Gastrocnemius medialis (tissue), 4 donors: ENCODE measurements around the gene SEC24C. TPM values are rescaled to one million over a fixed set of nuclear protein-coding genes. Genes with fewer than 3 reads are reported as not detected.

Experiments used
- ATAC-seq, 2 donors: fragments of 150-250 bp; one replicate each; pipeline ENCODE4 v1.9.1; 2016
- DNase-seq, 2 donors: peaks; one replicate each; pipeline ENCODE4 v3.0.0-alpha.2; 2019
- H3K27ac ChIP-seq, 4 donors: fragments of 200-600 bp; sonication (generic); 1 replicate in 1 of 4; 2 replicates in 3 of 4; pipeline ENCODE4 v1.5.1; 2016 to 2018; ENCODE audit warnings: mild to moderate bottlenecking in 2 of 4, moderate library complexity in 1 of 4
- H3K27me3 ChIP-seq, 3 donors: fragments of 200-600 bp; sonication (generic) in 2 of 3; 1 replicate in 1 of 3; 2 replicates in 2 of 3; pipeline versions ENCODE4 v1.5.1 to v1.6.0; 2016 to 2019; ENCODE audit warnings: mild to moderate bottlenecking in 1 of 3, moderate library complexity in 1 of 3
- H3K36me3 ChIP-seq, 2 donors: fragments of 200-600 bp; sonication (generic) in 1 of 2; one replicate each; pipeline ENCODE4 v1.5.1; 2017 to 2018
- H3K4me1 ChIP-seq, 2 donors: fragments of 200-600 bp; sonication (generic) in 1 of 2; one replicate each; pipeline ENCODE4 v1.5.1; 2016 to 2017; ENCODE audit warnings: mild to moderate bottlenecking in 2 of 2
- H3K4me3 ChIP-seq, 4 donors: fragments of 200-600 bp; sonication (generic) in 3 of 4; 1 replicate in 1 of 4; 2 replicates in 3 of 4; pipeline ENCODE4 v1.5.1; 2016 to 2019; ENCODE audit warnings: mild to moderate bottlenecking in 2 of 4
- H3K9me3 ChIP-seq, 3 donors: fragments of 200-600 bp; sonication (generic) in 2 of 3; 1 replicate in 1 of 3; 2 replicates in 2 of 3; pipeline ENCODE4 v1.5.1; 2016 to 2019
- POLR2A ChIP-seq, 2 donors: fragments of 450-650 bp; IDR thresholded peaks; one replicate each; pipeline ENCODE4 v1.6.1; 2017; ENCODE audit warnings: antibody characterized with exemption in 2 of 2, mild to moderate bottlenecking in 2 of 2, moderate library complexity in 2 of 2
- in situ Hi-C, 4 donors: fragments of 200-750 bp; cut with MboI; loops; one replicate each; pipeline versions ENCODE4 v1.15.0 to v1.8.0; 2017; ENCODE audit warnings: low sequenced_read_pairs in 4 of 4
- intact Hi-C: fragments of 100-400 bp; cut with DNase I; formaldehyde crosslinking; loops from one replicate; pipeline ENCODE4 v1.15.1; 2023; ENCODE audit warnings: low total_unique reads
- total RNA-seq, 4 donors: library from RNA; depleted of rRNA; stranded (reverse); fragments of >200 nt; gene quantifications; one replicate each; pipeline versions ENCODE4 v1.1.0 to v1.2.3, GENCODE V29; 2016
- TF ChIP-seq, protein P1 (sequence below), 5 experiments: fragments of 450-650 bp in 3 of 5; fragments of 200-600 bp in 2 of 5; sonication (generic) in 2 of 5; IDR thresholded peaks in 4 of 5; conservative IDR thresholded peaks in 1 of 5; 1 replicate in 4 of 5; 2 replicates in 1 of 5; pipeline ENCODE4 v1.5.1; 2016 to 2019; ENCODE audit warnings: antibody characterized with exemption in 5 of 5, mild to moderate bottlenecking in 3 of 5, moderate library complexity in 3 of 5

The SEC24C gene
- total RNA-seq, 4 donors from 2014 or later, result 43.6 to 90.5 (median 69.6) TPM

- in situ Hi-C loops, result loop anchor here in 1 of 4 donors (25.0 kb wide), 1 partner anchor 234 kb away; no protein-coding TSS in a partner anchor
- Histone ChIP-seq H3K36me3 (peaks cover 0 to 60% of the 10 kb centered on the region in 2 donors), H3K4me1 (peaks cover 29 to 33% of the 10 kb centered on the region in 2 donors), H3K4me3 (peak overlapping the region; percentile 81 to 98 (median 89)), H3K9me3 (no peaks in the 10 kb centered on the region), H3K27me3 (no peaks in the 10 kb centered on the region), H3K27ac (peak overlapping the region; percentile 94 to 99 (median 98))
- DNase-seq (peak in 1 of 2 donors; percentile 83), ATAC-seq (peak; percentile 2 to 76)
- intact Hi-C loops, result loop anchor here (1.0 to 2.0 kb wide), 2 partner anchors 39 to 116 kb away; partner anchors contain the start of genes NDST2 and SYNPO2L
- no peak for TF ChIP-seq POLR2A (IDR thresholded peaks at IDR 0.05)
- TF ChIP-seq, protein P1, sequence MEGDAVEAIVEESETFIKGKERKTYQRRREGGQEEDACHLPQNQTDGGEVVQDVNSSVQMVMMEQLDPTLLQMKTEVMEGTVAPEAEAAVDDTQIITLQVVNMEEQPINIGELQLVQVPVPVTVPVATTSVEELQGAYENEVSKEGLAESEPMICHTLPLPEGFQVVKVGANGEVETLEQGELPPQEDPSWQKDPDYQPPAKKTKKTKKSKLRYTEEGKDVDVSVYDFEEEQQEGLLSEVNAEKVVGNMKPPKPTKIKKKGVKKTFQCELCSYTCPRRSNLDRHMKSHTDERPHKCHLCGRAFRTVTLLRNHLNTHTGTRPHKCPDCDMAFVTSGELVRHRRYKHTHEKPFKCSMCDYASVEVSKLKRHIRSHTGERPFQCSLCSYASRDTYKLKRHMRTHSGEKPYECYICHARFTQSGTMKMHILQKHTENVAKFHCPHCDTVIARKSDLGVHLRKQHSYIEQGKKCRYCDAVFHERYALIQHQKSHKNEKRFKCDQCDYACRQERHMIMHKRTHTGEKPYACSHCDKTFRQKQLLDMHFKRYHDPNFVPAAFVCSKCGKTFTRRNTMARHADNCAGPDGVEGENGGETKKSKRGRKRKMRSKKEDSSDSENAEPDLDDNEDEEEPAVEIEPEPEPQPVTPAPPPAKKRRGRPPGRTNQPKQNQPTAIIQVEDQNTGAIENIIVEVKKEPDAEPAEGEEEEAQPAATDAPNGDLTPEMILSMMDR (IDR thresholded peaks at IDR 0.05 in 4 of 5, conservative IDR thresholded peaks at IDR 0.05 in 1 of 5), result no peak
These were observed 27.6 kb downstream of the SEC24C start for GRCh38 chr10:73771722-73772280.

DNA sequence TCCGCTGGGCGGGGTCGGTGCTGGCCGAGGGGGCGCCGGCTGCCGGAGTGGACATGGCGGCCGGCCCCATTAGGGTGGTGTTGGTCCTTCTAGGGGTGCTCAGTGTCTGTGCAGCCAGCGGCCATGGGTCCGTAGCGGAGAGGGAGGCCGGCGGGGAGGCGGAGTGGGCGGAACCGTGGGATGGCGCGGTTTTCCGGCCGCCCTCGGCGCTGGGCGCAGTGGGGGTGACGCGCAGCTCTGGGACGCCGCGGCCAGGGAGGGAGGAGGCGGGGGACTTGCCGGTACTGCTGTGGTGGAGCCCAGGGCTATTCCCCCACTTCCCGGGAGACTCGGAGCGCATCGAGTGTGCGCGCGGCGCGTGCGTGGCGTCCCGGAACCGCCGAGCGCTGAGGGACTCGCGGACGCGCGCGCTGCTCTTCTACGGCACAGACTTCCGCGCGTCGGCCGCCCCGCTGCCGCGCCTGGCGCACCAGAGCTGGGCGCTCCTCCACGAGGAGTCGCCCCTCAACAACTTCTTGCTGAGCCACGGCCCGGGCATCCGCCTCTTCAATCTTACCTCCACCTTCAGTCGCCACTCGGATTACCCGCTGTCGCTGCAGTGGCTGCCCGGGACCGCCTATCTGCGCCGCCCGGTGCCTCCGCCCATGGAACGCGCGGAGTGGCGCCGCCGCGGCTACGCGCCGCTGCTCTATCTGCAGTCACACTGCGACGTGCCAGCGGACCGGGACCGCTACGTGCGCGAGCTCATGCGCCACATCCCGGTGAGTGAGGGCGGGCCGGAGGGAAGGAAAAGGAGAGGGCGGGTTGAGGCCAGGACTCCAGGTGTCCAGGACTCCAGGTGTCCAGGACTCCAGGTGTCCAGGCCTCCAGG lies 28.3 kb downstream of the SEC24C start:
- intact Hi-C loops, result loop anchor here (1.0 to 2.0 kb wide), 2 partner anchors 38 to 116 kb away; partner anchors contain the start of genes NDST2 and SYNPO2L
- Histone ChIP-seq H3K27ac (peak overlapping the region; percentile 94 to 99 (median 98)), H3K9me3 (no peaks in the 10 kb centered on the region), H3K4me3 (peak overlapping the region; percentile 81 to 98 (median 89)), H3K36me3 (peaks cover 0 to 53% of the 10 kb centered on the region in 2 donors), H3K4me1 (peaks cover 29 to 33% of the 10 kb centered on the region in 2 donors), H3K27me3 (no peaks in the 10 kb centered on the region)
- peak; percentile 77 to 80 for ATAC-seq
- in situ Hi-C loops, result loop anchor here in 1 of 4 donors (25.0 kb wide), 1 partner anchor 235 kb away; no protein-coding TSS in a partner anchor
- TF ChIP-seq, protein P1 (IDR thresholded peaks at IDR 0.05 in 4 of 5, conservative IDR thresholded peaks at IDR 0.05 in 1 of 5), result peak in 4 of 5 experiments; percentile 9 to 45 (median 21)
- peak; percentile 83 to 91 for TF ChIP-seq POLR2A (IDR thresholded peaks at IDR 0.05)
- peak; percentile 72 to 87 for DNase-seq

DNA sequence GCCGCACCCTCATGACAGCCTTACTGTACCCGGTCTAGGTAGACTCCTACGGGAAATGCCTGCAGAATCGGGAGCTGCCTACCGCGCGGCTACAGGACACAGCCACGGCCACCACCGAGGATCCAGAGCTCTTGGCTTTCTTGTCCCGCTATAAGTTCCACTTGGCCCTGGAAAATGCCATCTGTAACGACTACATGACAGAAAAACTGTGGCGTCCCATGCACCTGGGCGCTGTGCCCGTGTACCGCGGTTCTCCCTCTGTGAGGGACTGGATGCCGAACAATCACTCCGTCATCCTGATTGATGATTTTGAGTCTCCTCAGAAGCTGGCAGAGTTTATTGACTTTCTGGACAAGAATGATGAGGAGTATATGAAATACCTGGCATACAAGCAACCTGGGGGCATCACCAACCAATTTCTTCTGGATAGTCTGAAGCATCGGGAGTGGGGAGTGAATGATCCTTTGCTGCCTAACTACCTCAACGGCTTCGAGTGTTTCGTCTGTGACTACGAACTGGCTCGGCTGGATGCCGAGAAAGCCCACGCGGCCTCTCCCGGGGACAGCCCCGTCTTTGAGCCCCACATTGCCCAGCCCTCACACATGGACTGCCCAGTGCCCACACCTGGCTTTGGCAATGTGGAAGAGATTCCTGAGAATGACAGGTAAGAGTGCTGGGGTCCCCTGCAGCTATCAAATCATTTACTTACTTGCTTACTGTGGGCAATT lies 29.1 kb downstream of the SEC24C start:
- DNase-seq (no peak), ATAC-seq (no peak)
- Histone ChIP-seq H3K4me1 (peaks cover 29 to 33% of the 10 kb centered on the region in 2 donors), H3K27me3 (no peaks in the 10 kb centered on the region), H3K27ac (peak overlapping the region; percentile 94 to 99 (median 98)), H3K4me3 (peak overlapping the region; percentile 81 to 98 (median 89)), H3K36me3 (peaks cover 0 to 45% of the 10 kb centered on the region in 2 donors), H3K9me3 (no peaks in the 10 kb centered on the region)
- intact Hi-C loops (loop anchor here (2.0 kb wide), 1 partner anchor 37 kb away; the partner anchor contains the start of gene NDST2), in situ Hi-C loops (loop anchor here in 1 of 4 donors (25.0 kb wide), 1 partner anchor 236 kb away; no protein-coding TSS in a partner anchor)
- TF ChIP-seq, protein P1 (IDR thresholded peaks at IDR 0.05 in 4 of 5, conservative IDR thresholded peaks at IDR 0.05 in 1 of 5), result peak in 1 of 5 experiments; percentile 0
- no peak for TF ChIP-seq POLR2A (IDR thresholded peaks at IDR 0.05)

GRCh38 chr10:73774637-73775036 lies 30.5 kb downstream of the SEC24C start:
- Histone ChIP-seq H3K27me3 (no peaks in the 10 kb centered on the region), H3K36me3 (peaks cover 0 to 42% of the 10 kb centered on the region in 2 donors), H3K4me3 (peak overlapping the region in 1 of 4 donors; percentile 98), H3K9me3 (no peaks in the 10 kb centered on the region), H3K27ac (peak overlapping the region in 2 of 4 donors; percentile 94 to 99), H3K4me1 (peaks cover 29 to 33% of the 10 kb centered on the region in 2 donors)
- DNase-seq (no peak), ATAC-seq (no peak)
- TF ChIP-seq, protein P1 (IDR thresholded peaks at IDR 0.05 in 4 of 5, conservative IDR thresholded peaks at IDR 0.05 in 1 of 5), result no peak
- TF ChIP-seq POLR2A (IDR thresholded peaks at IDR 0.05), result no peak
- intact Hi-C loops, result no loop called here
- in situ Hi-C loops, result loop anchor here in 1 of 4 donors (25.0 kb wide), 1 partner anchor 237 kb away; no protein-coding TSS in a partner anchor
